HG02943 (cell line): ENCODE results near the gene CACNA1H.

Experiments
- ATAC-seq: cut with Tn5 transposase; IDR thresholded peaks from one replicate; pipeline ENCODE4 v1.9.1; 2021; ENCODE audit warnings: mild to moderate bottlenecking, low read depth, moderate library complexity; ENCODE audit not compliant: unreplicated experiment

Gene CACNA1H

DNA sequence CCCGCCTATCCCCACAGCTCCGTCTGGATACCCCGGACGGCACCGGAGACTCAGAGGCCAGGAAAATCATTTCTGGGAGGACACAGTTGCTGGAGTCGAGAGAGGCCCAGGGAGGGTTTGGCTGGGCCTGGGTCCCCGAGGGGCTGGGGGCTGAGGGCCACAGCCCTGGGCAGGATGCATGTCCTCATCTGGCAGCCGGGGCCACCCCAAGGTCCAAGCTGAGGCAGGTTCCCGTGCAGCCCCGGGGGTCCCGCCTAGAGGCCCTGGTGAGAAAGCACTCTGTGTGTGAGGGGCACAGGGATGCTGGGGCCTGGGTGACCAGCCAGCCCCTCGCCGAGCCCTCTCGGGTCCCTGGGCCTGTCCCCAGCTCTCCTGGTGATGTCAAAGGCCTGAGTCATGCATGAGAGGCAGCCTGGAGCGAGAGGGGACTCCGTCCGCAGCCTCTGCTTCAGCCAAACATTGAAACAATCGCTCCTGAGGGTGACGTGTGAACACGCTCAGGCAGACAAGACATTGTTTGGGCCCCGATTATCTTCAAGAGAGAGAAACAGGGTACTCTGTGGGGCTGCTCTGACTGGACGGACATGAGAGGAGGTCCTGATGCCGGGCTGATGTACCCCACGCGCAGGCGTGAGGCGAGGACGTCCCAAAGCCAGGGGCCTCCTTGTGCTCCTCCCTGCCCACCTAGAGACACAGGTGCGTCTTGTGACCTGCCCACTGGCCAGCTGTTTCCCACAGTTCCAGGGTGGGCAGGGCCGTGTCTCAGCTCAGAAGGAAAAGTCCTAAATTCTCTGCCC, 31.1 kb upstream of the CACNA1H start:
- no peak for ATAC-seq

DNA sequence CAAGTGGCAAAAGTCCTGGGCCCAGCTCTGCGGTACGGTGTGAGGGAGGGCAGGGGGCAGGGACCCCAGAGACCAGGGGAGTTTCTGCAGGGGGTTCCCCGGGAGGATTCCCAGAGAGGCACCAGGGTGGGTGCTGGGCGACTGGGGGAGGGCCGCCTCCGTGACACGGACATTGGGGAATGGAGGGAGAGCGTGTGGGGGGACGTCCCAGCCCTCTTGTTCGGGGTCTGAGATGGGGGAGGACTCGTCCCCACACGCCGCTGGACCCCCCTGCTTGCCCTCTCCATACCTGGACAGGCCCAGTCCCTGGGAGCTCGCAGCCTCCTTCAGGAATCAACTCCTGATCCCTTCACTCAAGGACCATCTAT, 30.5 kb upstream of the CACNA1H start:
- ATAC-seq = no peak

DNA sequence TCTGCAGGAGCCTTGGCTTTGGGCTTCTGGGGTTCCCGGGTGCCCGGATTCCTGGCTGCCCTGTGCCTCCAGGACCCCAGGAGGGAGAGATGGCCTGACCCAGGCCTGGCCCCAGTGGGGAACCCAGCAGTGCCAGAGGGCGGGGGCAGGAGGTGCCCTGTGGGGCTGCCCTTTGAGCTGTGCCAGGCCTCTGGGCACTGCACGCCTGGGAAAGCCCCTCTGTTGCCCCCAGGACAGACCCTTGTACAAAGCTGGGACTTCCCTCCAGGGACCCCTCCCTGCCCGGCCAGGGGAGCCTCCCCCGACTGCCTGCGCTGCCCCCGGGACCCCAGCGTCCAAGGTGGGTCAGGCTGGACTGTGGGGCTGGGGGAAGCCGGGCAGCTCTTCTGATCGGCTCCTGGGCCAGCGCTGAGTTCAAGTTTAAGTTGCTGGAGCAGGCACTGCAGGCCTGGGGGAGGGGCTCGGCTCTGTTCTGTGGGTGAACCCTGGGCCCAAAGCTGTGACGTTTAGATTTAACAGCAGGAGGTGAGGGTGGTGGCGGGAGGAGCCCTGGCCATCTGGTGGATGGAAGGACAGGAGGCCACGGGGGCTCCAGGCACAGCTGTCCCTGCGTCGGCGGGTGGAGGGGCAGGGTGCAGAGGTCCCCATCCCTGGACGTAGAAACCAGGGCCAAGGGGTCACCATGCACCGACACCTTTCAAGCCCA, 29.2 kb upstream of the CACNA1H start:
- ATAC-seq = no peak

DNA sequence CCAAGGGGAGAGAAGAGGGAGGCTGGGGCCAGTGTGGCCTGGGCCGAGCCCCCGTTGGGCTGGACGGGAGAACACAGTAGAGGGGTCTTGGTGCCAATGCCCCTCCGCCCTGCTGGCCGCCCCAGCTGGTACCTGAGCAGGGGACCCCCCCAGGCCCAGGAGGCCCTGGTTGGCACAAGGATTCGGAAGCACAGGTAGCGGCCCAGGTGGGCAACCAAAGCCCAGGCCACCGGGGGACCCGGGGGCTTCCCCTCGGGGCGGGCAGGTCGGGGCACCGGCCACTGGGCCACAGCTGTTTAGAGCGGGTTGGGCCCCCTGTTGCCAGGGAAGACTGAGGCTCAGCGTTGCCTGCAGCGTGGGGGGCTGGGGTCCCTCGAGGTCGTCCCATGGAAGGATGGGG, 28.6 kb upstream of the CACNA1H start:
- no peak for ATAC-seq

DNA sequence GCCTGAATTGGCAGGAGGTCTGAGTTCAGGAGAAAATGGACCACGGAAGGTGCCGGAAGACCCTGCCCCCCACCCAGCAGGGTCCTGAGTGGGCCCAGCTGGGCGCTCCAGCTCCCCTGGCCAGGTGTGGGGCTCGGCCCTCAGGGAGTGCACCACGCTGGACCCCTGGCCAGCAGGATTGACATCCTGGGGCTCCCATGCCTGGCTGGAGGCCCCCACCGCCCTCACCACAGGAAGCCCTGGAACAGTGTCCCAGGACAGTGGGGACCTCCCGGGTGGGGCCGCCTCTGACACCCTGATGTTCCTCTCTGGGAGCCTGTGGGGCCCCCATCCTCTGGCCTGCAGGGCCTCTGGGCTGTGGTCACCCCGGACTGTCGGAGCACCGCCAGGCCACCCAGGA, 28.1 kb upstream of the CACNA1H start:
- ATAC-seq = no peak

DNA sequence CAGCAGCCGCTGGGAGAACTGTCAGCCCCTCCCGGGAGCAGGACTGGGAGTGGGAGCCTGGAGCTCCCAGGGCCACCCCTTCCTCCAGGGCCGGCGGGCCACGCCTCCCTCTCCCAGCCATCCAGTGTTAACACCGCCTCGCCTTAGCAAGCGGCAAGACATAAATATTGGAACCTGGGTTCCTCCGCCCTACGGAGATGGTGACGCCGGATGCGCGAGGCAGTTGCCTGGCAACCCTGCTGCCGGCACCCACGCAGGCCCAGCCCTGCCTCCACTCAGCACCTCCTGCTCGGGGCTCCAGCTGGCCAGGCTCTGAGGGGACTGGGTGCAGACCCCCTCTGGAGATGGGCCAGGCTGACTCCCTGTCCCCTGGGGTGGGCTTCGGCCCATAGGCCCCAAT, 27.4 kb upstream of the CACNA1H start:
- ATAC-seq = no peak

DNA sequence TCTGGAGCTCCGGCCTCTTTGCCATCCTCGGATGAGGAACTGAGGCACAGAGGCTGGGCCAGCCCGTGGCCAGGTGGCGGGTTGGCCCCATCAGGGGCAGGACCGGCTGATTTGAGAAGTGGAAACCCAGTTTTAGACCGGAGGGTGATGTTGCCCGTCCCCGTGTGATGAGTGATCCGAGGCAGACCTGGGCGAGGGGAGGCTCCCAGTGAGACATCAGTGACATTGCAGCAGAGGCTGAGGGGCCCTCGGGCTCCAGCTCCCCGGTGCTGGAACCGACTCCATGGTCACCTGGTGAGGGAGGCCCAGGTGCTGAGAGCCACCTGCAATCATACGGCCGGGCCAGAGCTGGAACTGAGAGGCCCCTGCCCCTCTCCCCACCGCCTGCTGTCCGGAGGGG, 26.9 kb upstream of the CACNA1H start:
- no peak for ATAC-seq

DNA sequence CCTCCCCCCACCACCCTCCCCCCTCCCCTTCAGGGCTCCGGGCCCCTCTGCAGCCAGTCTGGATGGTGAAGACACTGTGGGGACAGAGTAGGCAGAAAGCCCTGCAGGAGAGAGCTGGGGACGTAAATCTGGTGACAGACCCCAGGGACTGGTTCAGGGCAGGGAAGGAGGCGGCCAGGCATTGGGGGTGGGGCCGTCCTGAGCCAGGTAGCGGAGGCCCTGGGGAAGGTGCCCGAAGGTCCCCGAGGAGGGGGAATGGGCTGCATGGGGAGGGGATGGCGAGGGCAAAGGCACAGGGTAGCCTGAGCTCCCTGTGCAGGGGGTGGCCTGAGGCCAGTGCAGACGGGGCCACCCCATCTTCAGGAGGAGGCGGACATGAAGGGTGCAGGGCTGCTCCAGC, 26.3 kb upstream of the CACNA1H start:
- ATAC-seq = no peak

DNA sequence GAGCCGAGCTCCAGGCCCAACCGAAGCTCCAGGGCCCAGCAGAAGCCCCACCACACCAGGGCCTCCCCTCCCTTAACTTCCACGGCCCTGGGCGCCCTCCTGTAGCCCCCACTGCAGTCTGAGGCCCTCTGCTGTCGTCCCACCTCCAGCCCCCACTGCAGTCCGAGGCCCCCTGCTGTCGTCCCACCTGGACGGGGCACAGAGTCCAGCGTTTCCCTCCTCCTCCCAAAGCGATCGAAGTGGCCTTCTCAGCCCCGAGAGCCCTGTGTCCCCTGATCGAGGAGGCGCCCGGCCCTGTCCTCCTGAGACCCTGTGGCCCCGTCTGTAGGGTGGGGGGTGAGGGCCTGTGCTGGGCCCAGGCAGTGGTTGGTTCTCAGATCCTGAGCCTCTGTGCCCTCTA, 25.8 kb upstream of the CACNA1H start:
- ATAC-seq = no peak

DNA sequence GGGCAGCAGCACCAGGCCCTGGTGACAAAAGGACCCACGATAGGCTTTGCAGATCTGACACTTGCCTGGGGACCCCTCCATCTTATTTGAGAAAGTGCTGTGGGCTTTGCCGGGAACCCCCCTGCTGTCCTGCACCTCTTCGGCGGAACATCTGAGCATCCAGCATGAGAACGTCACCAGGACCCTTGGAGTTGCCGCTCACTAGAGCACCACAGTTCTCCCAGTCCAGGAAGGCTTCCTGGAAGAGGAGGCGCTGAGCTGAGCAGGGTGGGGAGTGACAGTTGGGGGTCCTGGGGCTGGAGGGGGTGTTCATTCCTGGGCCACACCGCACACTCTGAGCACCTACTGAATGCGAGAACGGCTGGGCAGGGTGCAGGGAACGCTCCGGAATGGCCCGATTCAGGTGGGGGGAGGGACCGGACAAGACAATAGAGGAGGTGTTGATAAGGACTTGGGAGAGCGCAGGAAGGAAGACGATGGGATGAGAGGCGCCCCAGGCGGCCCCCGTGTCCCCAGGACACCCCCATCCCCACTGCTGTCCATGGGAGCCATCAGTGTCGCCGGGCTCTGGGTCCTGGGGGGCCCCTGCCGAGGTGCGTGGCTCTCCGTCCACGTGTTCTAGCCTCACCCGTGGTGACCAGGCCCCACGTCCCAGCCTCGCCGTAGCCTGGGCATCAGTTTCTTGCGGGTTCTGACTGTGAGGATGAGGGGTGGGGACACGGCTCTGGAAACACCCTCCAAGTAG, 24.8 kb upstream of the CACNA1H start:
- no peak for ATAC-seq

DNA sequence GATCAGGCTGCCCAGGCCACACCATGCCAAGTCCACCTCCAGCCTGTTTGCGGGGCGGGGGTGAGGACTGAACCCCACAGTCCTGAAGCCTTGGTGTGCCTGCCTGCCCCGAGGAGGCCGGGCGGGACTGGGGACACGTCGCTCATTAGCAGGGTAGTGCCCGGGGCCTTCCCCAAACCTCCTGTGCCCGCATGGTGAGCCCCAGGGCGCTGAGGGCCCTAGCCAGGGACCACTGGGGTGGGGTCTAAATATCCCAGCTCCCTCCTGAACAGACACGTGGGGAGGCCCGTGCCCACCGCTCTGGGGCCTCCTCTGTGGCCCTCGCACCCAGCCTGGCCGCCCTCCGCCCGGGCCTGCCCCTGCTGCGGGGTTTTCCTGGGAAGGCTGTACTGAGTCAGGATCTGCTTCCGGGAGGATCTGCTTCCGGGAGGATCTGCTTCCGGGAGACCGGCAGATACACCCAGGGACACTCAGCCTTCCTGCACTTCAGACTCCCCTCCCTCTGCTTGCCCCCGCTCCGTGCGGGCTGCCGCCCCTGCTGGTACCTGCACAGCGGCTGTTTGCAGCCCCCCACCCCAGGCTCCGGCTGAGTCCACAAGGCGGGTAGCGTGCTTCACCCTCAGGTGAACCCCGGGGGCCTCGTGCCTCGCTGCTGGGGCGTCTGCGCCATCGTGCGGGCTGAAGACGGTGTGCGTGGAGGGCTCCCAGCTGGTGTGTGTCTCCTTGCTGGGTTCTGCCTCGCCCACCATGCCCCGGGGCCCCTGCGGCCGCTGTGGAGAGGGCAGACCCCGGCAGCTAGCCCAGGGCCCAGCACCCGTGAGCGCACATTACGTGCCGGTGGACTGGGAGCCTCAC, 23.6 kb upstream of the CACNA1H start:
- ATAC-seq = no peak

DNA sequence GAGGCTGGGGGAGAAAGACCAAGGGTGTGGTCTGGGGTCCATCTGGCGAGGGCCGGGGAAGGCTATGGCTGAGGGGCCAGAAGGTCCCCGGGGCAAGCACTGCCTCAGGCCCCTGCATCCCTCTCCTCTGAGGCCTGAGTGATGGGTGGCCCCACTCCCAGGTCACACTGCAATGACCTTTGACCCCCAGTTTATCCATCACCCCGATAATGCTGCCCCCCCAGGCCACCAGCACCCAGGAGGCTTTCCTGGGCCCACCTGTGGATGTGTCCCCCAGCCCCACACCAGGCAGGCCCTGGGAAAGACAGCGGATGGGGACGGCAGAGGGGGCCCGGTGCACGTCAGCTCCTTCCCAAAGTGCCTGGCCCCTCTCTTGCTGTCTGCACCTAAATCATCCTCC, 22.5 kb upstream of the CACNA1H start:
- ATAC-seq = no peak

DNA sequence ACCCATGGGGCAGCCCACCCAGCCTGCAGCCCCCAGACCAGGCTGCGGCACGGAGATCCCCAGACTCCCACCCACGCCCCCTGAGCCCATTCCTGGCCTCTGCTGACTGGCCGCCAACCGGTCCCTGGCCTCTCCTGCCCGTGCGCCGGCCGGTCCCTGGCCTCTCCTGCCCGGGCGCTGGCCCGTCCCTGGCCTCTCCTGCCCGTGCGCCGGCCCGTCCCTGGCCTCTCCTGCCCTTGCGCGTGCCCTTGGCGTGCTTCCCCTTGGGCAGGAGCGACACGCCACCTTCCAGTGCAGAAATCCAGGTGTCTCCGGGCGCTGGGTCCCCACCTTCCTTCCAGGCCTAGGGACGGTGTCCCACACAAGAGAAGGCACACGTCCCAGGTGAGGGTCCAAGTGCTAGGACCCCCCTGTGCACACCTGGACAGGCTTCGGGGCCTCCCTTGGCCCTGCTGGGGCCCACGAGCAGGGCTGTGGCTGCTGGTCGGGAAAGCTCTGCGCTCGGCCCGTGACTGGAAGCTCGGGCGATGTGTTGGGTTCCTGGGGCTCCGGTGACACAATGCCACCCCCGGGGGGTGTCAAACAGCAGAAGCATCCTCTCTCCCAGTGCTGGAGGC, 21.4 kb upstream of the CACNA1H start:
- ATAC-seq = no peak

DNA sequence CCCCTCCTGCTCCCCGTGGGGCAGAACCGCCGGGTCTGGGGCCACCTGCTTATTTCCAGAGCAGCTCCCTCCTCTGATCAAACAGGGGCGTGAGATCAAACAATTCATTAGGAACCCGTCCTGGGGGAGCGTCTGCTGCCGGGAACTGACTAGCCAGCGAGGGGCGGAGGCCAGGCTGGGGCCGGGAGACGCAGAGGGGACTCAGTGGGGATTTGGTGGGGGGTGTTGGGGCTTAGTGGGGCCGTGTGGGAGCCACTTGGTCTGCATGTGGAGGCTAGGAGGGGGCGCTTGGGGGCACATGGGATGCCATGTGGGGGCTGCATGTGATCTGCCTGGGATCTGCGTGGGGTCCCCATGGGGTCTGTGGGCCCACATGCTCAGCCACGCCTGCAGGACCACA, 20.5 kb upstream of the CACNA1H start:
- no peak for ATAC-seq

DNA sequence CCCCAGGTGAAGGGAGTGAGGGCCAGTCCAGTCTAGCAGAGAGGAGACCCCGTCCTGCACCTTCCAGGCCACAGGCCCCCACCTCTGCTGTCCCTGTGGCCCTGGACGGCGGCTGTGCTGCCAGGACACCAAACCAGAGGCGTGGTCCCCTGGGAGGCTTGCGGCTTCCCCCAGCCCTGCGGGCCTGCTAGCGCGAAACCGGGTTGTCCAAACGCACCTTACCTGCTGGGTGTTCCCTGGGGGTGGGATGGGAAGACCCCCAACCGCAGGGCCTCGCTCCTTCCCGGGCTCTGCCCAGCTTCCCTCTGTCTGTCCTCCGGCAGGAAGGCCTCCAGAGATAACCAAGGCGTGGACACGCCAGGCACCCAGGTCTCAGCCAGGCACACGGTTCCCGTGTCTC, 19.6 kb upstream of the CACNA1H start:
- ATAC-seq = no peak

DNA sequence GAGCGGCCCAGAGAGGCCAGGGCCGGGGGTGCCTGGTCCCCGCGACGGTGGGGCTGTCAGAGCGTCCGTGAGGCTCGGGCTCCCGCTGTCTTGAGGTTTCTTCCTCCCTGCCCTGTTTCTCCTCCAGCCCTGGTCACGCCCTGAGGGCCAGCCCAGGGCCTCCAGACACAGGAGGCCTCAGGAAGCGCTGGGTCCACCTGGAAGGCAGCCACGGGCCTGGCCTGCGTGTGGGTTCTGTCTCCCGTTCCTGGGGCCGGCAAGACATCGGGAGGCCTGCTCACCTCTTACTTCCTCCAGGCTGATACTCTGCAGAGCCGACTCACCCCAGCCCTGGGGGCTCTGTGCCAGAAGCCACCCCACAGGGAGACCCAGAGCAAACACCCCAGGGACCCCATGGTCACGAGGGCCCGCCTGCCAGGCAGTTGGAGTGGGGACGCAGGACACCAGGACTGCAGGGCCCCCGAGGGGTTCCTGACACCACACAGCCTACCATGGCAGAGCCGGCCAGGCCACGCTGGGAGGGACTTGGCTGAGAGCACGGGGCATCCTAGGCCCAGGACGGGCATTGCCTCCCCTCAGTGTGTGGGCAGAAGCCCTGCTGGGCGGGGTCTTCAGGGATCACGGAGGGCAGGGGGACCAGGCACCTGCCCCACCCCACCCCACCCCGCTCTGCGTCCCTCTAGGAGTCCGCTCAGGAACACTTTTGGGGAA, 18.9 kb upstream of the CACNA1H start:
- ATAC-seq = no peak

DNA sequence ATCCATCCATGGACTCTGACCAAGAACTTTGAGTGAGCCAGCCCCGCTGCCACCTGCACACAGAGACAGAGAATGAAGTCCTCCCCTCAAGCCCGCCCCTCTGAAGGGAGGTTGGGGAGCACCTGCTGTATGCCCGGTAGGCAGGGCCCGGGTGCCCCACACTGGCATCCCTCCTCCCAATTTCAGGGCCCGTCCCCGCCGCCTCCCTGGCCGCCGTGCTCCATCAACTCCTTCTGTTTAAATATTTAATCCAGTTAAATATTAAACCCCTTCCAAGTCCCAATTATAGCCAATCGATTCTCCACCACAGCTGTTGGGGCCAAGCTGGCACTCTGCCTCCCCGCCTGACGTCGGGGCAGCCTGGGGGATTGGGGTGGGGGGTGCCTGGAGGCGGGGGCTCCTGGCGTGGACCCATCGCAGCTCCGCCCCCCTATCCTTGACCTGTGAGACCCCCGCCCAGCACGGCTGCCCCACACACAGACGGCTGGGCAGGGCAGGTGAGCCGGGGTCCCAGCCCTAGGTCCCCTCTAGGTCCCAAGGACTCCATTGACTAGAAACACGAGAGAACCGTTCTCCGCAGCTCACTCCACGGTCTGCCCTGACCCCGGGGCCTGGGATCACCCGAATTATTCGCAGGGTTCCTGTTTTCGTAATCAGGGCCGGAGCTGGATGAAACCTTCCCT, 18.0 kb upstream of the CACNA1H start:
- no peak for ATAC-seq

DNA sequence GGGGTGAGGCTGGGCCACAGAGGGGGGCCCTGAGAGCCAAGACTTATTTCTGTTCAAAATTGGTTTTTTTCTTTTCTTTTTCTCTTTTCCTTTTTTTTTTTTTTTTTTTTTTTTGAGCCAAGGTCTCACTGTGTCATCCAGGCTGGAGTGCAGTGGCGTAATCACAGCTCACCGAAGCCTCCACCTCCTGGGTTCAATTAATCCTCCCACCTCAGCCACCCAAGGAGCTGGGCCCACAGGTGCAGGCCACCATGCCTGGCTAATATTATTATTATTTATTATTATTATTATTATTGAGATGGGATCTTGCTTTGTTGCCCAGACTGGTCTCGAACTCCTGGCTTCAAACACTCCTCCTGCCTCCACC, 17.5 kb upstream of the CACNA1H start:
- no peak for ATAC-seq

DNA sequence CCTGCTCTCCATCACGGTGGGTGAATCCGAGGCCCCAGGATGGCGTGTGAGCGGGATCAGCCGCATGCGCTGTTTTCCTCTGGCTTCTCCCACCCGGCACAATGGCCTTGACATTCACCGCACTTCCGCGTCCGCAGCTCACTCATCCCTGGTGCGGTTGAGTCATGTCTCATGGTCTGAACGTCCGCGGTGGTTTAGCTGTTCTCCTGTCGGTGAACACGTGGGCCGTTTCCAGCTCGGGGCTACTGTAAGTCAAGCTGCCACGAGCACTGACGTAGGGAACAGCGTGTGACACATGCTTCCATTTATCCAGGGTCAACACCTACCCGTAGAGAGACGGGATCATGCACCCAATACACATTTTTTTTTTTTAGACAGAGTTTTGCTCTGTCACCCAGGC, 15.3 kb upstream of the CACNA1H start:
- ATAC-seq = no peak
